Measurements from ENCODE around the gene ERLEC1.
"Not testable (repeated sequence)": the region's sequence is repeated elsewhere in the genome, so short reads cannot be mapped to it uniquely, and the experiment has no call there.

Gene ERLEC1

DNA sequence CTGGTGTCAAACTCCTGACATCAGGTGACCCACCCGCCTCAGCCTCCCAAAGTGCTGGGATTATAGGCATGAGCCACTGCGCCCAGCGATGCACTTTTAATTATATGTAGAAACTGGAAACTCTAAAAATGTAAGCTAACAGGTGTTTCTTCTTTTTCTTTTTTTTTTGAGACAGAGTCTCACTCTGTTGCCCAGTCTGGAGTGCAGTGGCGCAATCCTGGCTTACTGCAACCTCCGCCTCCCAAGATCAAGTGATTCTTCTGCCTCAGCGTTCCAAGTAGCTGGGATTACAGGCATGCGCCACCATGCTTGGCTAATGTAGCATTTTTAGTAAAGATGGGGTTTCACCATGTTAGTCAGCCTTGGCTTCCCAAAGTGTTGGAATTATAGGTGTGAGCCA, 54.8 kb downstream of the ERLEC1 start:
- not testable (repeated sequence) for DNase-seq

DNA sequence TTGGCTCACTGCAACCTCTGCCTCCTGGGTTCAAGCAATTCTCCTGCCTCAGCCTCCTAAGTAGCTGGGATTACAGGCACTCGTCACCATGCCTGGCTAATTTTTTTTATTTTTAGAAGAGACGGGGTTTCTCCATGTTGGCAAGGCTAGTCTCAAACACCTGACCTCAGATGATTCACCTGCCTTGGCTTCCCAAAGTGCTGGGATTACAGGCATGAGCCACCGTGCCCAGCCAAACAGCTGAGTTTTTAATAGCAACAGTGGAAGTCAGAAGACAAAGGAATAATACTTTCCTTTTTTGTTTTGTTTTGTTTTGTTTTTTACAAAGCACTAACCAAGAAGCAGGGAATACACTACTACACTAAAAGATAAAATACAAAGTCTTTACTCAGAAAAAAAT, 56.0 kb downstream of the ERLEC1 start:
- no peak for DNase-seq

DNA sequence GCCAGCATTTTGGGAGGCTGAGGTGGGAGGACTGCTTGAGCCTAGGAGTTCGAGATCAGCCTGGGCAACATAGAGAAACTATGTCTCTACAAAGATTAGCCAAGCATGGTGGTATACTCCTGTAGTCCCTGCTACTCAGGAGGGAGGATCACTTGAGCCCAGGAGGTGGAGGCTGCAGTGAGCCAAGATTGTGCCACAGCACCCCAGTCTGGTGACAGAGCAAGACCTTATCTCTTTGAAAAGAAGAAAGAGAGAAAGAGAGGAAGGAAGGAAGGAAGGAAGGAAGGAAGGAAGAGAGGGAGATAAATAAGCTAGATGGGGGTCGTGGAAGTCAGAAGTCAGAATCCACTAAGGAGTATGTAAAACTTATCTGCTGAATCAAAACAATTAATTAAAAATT, 56.8 kb downstream of the ERLEC1 start:
- no peak for DNase-seq

DNA sequence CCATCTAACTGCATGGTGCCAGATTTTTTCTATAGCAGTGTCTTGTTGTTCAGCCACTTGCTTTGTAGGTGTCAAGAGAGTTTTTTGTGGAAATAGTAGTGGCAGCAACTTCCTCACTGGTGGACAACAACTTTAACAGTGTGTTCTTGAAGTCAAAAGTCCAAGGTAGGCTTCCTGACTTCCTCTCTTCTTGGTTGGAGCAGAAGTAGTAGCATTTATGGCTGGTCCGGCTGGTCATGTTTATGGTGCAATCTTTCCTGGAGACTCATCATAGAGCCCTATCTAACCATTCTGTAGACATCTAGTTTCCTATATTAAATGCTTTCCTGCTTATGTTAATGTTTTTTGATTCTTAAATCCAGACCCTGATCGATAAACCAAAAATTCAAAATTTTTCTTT, 61.2 kb downstream of the ERLEC1 start:
- DNase-seq, result no peak

- DNase-seq, result not testable (repeated sequence)
Observed at GRCh38 chr2:53851052-53851757, 64.4 kb downstream of the ERLEC1 start.

GRCh38 chr2:53852532-53852931, 65.7 kb downstream of the ERLEC1 start:
- DNase-seq, result no peak

GRCh38 chr2:53854678-53855077, 67.8 kb downstream of the ERLEC1 start:
- no peak for DNase-seq

- DNase-seq, result no peak
Observed at GRCh38 chr2:53856272-53856671, 69.4 kb downstream of the ERLEC1 start.

GRCh38 chr2:53859206-53860181, 72.7 kb downstream of the ERLEC1 start, which contains the start of gene GPR75:
GPR75 (minus strand) TSS chr2:53859967; CDS start chr2:53854756, 5,211 bp downstream.
- no peak for DNase-seq

DNA sequence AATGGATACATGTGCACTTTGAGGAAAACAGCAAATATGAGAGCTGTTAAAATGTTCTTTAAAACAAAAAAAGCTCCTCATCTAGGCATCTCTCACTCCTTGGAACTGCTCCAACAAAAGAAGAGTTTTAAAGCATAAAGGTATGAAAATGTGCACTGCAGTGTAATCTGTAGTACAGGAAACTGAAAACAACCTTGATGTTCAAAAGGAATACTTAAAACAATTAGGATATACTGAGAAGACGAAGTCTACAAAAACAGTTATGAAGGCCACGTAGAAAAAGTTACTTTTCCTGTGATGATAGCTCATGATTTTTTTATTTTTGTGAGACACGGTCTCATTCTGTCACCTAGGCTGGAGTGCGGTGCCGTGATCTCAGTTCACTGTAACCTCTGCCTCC, 75.0 kb downstream of the ERLEC1 start:
- no peak for DNase-seq

GRCh38 chr2:53863538-53864227, 76.8 kb downstream of the ERLEC1 start:
- no peak for DNase-seq

DNA sequence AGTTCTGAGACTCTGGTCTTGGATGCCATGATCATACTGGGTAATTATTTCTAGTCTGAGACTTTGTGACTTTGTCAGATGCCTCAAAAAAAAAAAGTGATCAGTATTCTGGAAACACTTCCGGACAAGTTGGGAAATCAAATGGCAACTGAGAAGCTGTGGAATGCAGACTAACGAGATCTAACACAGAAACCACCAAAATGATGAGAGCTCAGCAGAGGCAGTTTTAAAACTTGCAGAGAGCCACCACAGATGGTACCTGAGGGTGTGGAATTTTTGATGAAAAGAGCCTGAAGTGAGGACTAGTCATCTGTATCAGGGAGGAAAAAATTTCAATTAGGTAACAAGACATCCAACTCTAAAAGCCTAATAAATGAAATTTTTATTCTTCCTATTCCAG, 78.4 kb downstream of the ERLEC1 start:
- DNase-seq, result no peak

- no peak for DNase-seq
Observed at GRCh38 chr2:53865962-53866361, 79.1 kb downstream of the ERLEC1 start.

- DNase-seq, result no peak
Observed at GRCh38 chr2:53867169-53867568, 80.3 kb downstream of the ERLEC1 start.

GRCh38 chr2:53867773-53868172, 80.9 kb downstream of the ERLEC1 start:
- DNase-seq, result no peak
